Neural progenitor cell (in vitro differentiated cells): ENCODE measurements around the gene CIBAR2.

Experiments
- EZH2 ChIP-seq: fragments of 200-600 bp; sonication (generic); IDR thresholded peaks from 2 replicates; pipeline ENCODE4 v1.6.1; 2017; ENCODE audit warnings: antibody characterized with exemption, mild to moderate bottlenecking, moderate library complexity
- EZH2phosphoT487 ChIP-seq: fragments of 200-600 bp; sonication (generic); IDR thresholded peaks from 2 replicates; pipeline ENCODE4 v1.6.1; 2017; ENCODE audit warnings: antibody characterized with exemption
- TF ChIP-seq, protein P1 (sequence below): fragments of 200-600 bp; sonication (generic); IDR thresholded peaks from 2 replicates; pipeline ENCODE4 v1.5.1; 2017; ENCODE audit warnings: antibody characterized with exemption, mild to moderate bottlenecking

DNA sequence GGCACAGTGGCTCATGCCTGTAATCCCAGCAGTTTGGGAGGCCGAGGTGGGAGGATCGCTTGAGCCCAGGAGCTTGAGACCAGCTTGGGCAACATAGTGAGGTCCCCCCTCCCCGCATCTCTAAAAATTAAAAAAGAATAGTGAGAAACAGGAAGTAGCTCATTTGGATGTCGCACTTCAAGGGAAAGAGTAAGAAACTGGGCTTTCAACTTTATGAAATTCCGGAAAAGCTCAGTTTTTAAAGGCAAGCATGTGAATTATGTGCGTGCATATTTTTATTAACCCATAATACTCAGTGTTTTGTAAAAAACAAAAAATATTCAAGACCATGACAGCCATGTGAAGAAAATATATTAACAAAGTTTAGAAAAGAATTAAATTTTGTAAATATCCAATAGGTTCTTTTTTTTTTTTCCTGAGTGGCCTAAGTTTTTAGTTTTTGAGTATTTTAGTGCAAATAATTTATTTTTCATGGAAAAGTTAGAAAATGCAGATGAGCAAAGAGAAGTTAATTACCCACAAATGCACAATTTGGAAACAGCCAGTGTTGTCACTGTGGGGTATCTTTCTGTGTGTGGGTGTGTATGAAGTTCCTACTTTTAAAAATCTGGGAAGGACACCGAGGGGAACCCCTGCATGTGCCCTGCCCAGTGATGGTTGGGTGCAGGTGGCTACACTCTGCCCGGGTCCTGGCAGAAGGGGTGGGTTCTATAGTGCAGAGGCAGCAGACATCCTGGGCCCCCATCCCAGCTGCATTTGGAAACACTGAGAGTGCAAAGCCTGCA, 40.0 kb downstream of the CIBAR2 start:
- TF ChIP-seq, protein P1, sequence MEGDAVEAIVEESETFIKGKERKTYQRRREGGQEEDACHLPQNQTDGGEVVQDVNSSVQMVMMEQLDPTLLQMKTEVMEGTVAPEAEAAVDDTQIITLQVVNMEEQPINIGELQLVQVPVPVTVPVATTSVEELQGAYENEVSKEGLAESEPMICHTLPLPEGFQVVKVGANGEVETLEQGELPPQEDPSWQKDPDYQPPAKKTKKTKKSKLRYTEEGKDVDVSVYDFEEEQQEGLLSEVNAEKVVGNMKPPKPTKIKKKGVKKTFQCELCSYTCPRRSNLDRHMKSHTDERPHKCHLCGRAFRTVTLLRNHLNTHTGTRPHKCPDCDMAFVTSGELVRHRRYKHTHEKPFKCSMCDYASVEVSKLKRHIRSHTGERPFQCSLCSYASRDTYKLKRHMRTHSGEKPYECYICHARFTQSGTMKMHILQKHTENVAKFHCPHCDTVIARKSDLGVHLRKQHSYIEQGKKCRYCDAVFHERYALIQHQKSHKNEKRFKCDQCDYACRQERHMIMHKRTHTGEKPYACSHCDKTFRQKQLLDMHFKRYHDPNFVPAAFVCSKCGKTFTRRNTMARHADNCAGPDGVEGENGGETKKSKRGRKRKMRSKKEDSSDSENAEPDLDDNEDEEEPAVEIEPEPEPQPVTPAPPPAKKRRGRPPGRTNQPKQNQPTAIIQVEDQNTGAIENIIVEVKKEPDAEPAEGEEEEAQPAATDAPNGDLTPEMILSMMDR: no peak
- TF ChIP-seq EZH2: no peak
- TF ChIP-seq EZH2phosphoT487: no peak
